GM23338 (cell line): ENCODE measurements around the gene MSN. TPM values are rescaled to one million over a fixed set of nuclear protein-coding genes. Genes with fewer than 3 reads are reported as not detected.

Source experiments
- ATAC-seq: fragments of 200-7000 bp; cut with Tn5 transposase; 3 replicates; pipeline ENCODE4 v1.9.1; 2020
- DNase-seq: peaks from one replicate; pipeline ENCODE4 v3.0.0-alpha.2; 2015; ENCODE audit warnings: low spot score
- H2AFZ ChIP-seq: fragments of 200-600 bp; sonication (generic); 2 replicates; pipeline ENCODE4 v1.8.0; 2016; ENCODE audit warnings: antibody characterized with exemption, mild to moderate bottlenecking, moderate library complexity
- H3F3A ChIP-seq: fragments of 200-600 bp; sonication (generic); replicated peaks from 2 replicates; pipeline ENCODE4 v1.8.0; 2017; ENCODE audit warnings: antibody characterized with exemption, mixed run types, low read depth
- H3K27ac ChIP-seq: fragments of 200-600 bp; sonication (generic); 2 replicates; pipeline ENCODE4 v1.6.1; 2016; ENCODE audit warnings: low read depth
- H3K27me3 ChIP-seq: fragments of 200-600 bp; sonication (generic); 2 replicates; pipeline ENCODE4 v1.8.0; 2016; ENCODE audit warnings: mild to moderate bottlenecking, mixed run types, moderate library complexity; ENCODE audit not compliant: insufficient read depth
- H3K36me3 ChIP-seq: fragments of 200-600 bp; sonication (generic); 2 replicates; pipeline ENCODE4 v1.8.0; 2016; ENCODE audit warnings: mild to moderate bottlenecking; ENCODE audit not compliant: insufficient read depth
- H3K4me1 ChIP-seq: fragments of 200-600 bp; sonication (generic); 2 replicates; pipeline ENCODE4 v1.8.0; 2016; ENCODE audit warnings: mild to moderate bottlenecking, moderate library complexity; ENCODE audit not compliant: insufficient read depth
- H3K4me2 ChIP-seq: fragments of 200-600 bp; sonication (generic); 2 replicates; pipeline ENCODE4 v1.7.1; 2017; ENCODE audit warnings: mixed run types
- H3K4me3 ChIP-seq: fragments of 200-600 bp; sonication (generic); 2 replicates; pipeline ENCODE4 v1.6.1; 2016; ENCODE audit warnings: mixed run types
- H3K79me2 ChIP-seq: fragments of 200-600 bp; sonication (generic); replicated peaks from 2 replicates; pipeline ENCODE4 v1.8.0; 2017; ENCODE audit warnings: mild to moderate bottlenecking; ENCODE audit not compliant: insufficient read depth
- H3K9me2 ChIP-seq: fragments of 200-600 bp; sonication (generic); 2 replicates; pipeline ENCODE4 v1.8.0; 2017; ENCODE audit not compliant: insufficient read depth
- H4K20me1 ChIP-seq: fragments of 200-600 bp; sonication (generic); replicated peaks from 2 replicates; pipeline ENCODE4 v1.8.0; 2017; ENCODE audit warnings: mild to moderate bottlenecking; ENCODE audit not compliant: insufficient read depth
- H3K27ac Mint-ChIP-seq: 2 replicates; pipeline ENCODE4 v1.8.0; 2020; ENCODE audit warnings: inconsistent platforms, mild to moderate bottlenecking, moderate library complexity, mixed read lengths
- H3K27me3 Mint-ChIP-seq: 3 replicates; pipeline ENCODE4 v1.8.0; 2022; ENCODE audit warnings: low read depth, mild to moderate bottlenecking, moderate library complexity, mixed read lengths, inconsistent platforms; ENCODE audit not compliant: insufficient read depth, poor library complexity
- H3K36me3 Mint-ChIP-seq: 3 replicates; pipeline ENCODE4 v1.8.0; 2021; ENCODE audit warnings: low read depth, mild to moderate bottlenecking, inconsistent platforms, moderate library complexity, mixed read lengths
- H3K4me1 Mint-ChIP-seq: 3 replicates; pipeline ENCODE4 v1.8.0; 2020; ENCODE audit warnings: mild to moderate bottlenecking, inconsistent platforms, mixed read lengths
- H3K4me3 Mint-ChIP-seq: 3 replicates; pipeline ENCODE4 v1.8.0; 2021; ENCODE audit warnings: moderate library complexity, mild to moderate bottlenecking, inconsistent platforms, mixed read lengths
- H3K9me3 Mint-ChIP-seq: 3 replicates; pipeline ENCODE4 v1.8.0; 2020; ENCODE audit warnings: moderate library complexity, mild to moderate bottlenecking, inconsistent platforms, mixed read lengths
- CREB1 ChIP-seq: fragments of 250-450 bp; sonication (Bioruptor Pico); IDR thresholded peaks from 2 replicates; pipeline ENCODE4 v1.5.0; 2020; ENCODE audit warnings: low read depth, mild to moderate bottlenecking, moderate library complexity
- CTCF ChIP-seq, 2 experiments: fragments of 200-600 bp in 1 of 2; sonication (generic) in 1 of 2; conservative IDR thresholded peaks; 2 replicates each; pipeline versions ENCODE4 v1.5.1 to v1.6.1; 2016 to 2017; ENCODE audit warnings: antibody characterized with exemption in 2 of 2, low read depth in 2 of 2, mild to moderate bottlenecking in 2 of 2, moderate library complexity in 1 of 2
- ETS1 ChIP-seq: IDR thresholded peaks from 2 replicates; pipeline ENCODE4 v1.6.1; 2016; ENCODE audit warnings: antibody characterized with exemption
- EZH2 ChIP-seq: fragments of 200-600 bp; sonication (generic); IDR thresholded peaks from one replicate; pipeline ENCODE4 v1.8.0; 2017; ENCODE audit warnings: antibody characterized with exemption, mild to moderate bottlenecking, low read depth; ENCODE audit not compliant: unreplicated experiment
- EZH2phosphoT487 ChIP-seq: fragments of 200-600 bp; sonication (generic); IDR thresholded peaks from one replicate; pipeline ENCODE4 v1.8.1; 2018; ENCODE audit warnings: antibody characterized with exemption; ENCODE audit not compliant: unreplicated experiment
- JUNB ChIP-seq: IDR thresholded peaks from one replicate; pipeline ENCODE4 v1.6.1; 2016; ENCODE audit warnings: antibody characterized with exemption; ENCODE audit not compliant: unreplicated experiment
- NANOG ChIP-seq: IDR thresholded peaks from 2 replicates; pipeline ENCODE4 v1.6.1; 2016; ENCODE audit warnings: antibody characterized with exemption, borderline replicate concordance
- POLR2AphosphoS5 ChIP-seq: IDR thresholded peaks from 2 replicates; pipeline ENCODE4 v1.6.1; 2016; ENCODE audit warnings: antibody characterized with exemption, low read depth
- REST ChIP-seq: IDR thresholded peaks from one replicate; pipeline ENCODE4 v1.6.1; 2018; ENCODE audit warnings: antibody characterized with exemption; ENCODE audit not compliant: unreplicated experiment
- STAT1 ChIP-seq: IDR thresholded peaks from one replicate; pipeline ENCODE4 v1.6.1; 2016; ENCODE audit warnings: antibody characterized with exemption; ENCODE audit not compliant: unreplicated experiment
- ZNF114 ChIP-seq: fragments of 250-450 bp; sonication (Bioruptor Pico); IDR thresholded peaks from 2 replicates; pipeline ENCODE4 v1.5.0; 2020; ENCODE audit warnings: mild to moderate bottlenecking, moderate library complexity
- ZNF331 ChIP-seq: fragments of 250-450 bp; sonication (Bioruptor Pico); IDR thresholded peaks from 2 replicates; pipeline ENCODE4 v1.5.0; 2020; ENCODE audit warnings: low read depth, mild to moderate bottlenecking, moderate library complexity
- ZNF462 ChIP-seq: fragments of 250-450 bp; sonication (Bioruptor Pico); IDR thresholded peaks from 2 replicates; pipeline ENCODE4 v1.5.0; 2020; ENCODE audit warnings: mild to moderate bottlenecking, moderate library complexity
- polyA plus RNA-seq: library from polyadenylated mRNA; unstranded; fragments of >200 nt; fragmentation: Nextera tagmentation; extraction: Ambion mirVana; gene quantifications from 2 replicates; pipeline ENCODE4 v1.2.1, GENCODE V29; 2016
- total RNA-seq: library from RNA; depleted of rRNA; stranded (reverse); fragments of >200 nt; shearing (Covaris generic); gene quantifications from 2 replicates; pipeline ENCODE4 v1.2.3, GENCODE V29; 2014

The MSN gene
- total and polyA plus RNA-seq, 2 experiments from 2014 or later = 49.2 to 120 TPM

GRCh38 chrX:65731684-65732289 lies 64.3 kb downstream of the MSN start:
- H3K4me1 Mint-ChIP-seq = peaks cover 3% of the 10 kb centered on the region; the same call in 2 of the 3 replicates
- ATAC-seq (no peak), DNase-seq (no peak)
- Histone ChIP-seq H3K79me2 (no peaks in the 10 kb centered on the region), H3K4me1 (no peaks in the 10 kb centered on the region), H3K9me2 (no peaks in the 10 kb centered on the region), H3K27ac (no peak overlapping the region), H3K4me2 (no peak overlapping the region), H3K4me3 (no peak overlapping the region), H3F3A (no peaks in the 10 kb centered on the region), H2AFZ (no peak overlapping the region), H4K20me1 (no peaks in the 10 kb centered on the region; the same call in 1 of the 2 replicates), H3K36me3 (no peaks in the 10 kb centered on the region), H3K27me3 (no peaks in the 10 kb centered on the region)
- no peak for TF ChIP-seq EZH2phosphoT487
- TF ChIP-seq ZNF114 (CRISPR knock-in tag) = no peak
- TF ChIP-seq POLR2AphosphoS5 = no peak
- TF ChIP-seq NANOG = no peak
- TF ChIP-seq ETS1 = no peak
- no peak for TF ChIP-seq ZNF462 (CRISPR knock-in tag)
- TF ChIP-seq EZH2 = no peak
- TF ChIP-seq ZNF331 = no peak
- no peak for TF ChIP-seq JUNB
- no peak for TF ChIP-seq CTCF (conservative IDR thresholded peaks at IDR 0.05; ENCODE audit: low read depth in 2 of 2)
- TF ChIP-seq REST = no peak
- TF ChIP-seq CREB1 (CRISPR knock-in tag) = no peak
- no peak for TF ChIP-seq STAT1
- peaks cover 70% of the 10 kb centered on the region for H3K36me3 Mint-ChIP-seq
- H3K27me3 Mint-ChIP-seq = no peaks in the 10 kb centered on the region
- H3K27ac Mint-ChIP-seq = no peak overlapping the region; the same call in 1 of the 2 replicates
- H3K4me3 Mint-ChIP-seq = no peak overlapping the region
- no peaks in the 10 kb centered on the region for H3K9me3 Mint-ChIP-seq
